Lower lobe of right lung (tissue), 2 donors: Measurements from ENCODE around the gene DAPK2. TPM values are rescaled to one million over a fixed set of nuclear protein-coding genes. Genes with fewer than 3 reads are reported as not detected.
"Not testable (repeated sequence)": the region's sequence is repeated elsewhere in the genome, so short reads cannot be mapped to it uniquely, and the experiment has no call there.

Experiments
- ATAC-seq, 2 donors: fragments of 200-7000 bp; cut with Tn5 transposase; one replicate each; pipeline ENCODE4 v1.9.1; 2020 to 2022; ENCODE audit warnings: mild to moderate bottlenecking in 2 of 2, moderate library complexity in 2 of 2
- DNase-seq: peaks from one replicate; pipeline ENCODE4 v3.0.0-alpha.2; 2020
- H3K27ac ChIP-seq: fragments of 200-600 bp; one replicate; pipeline ENCODE4 v1.8.0; 2022
- H3K27me3 ChIP-seq: fragments of 200-600 bp; one replicate; pipeline ENCODE4 v1.8.0; 2022; ENCODE audit warnings: low read depth
- H3K36me3 ChIP-seq: fragments of 200-600 bp; one replicate; pipeline ENCODE4 v1.8.0; 2022; ENCODE audit warnings: mild to moderate bottlenecking
- H3K4me1 ChIP-seq: fragments of 200-600 bp; one replicate; pipeline ENCODE4 v1.8.0; 2022
- H3K4me3 ChIP-seq: fragments of 200-600 bp; one replicate; pipeline ENCODE4 v1.8.0; 2022; ENCODE audit warnings: mild to moderate bottlenecking
- H3K9me3 ChIP-seq: fragments of 200-600 bp; one replicate; pipeline ENCODE4 v1.8.0; 2022
- CTCF ChIP-seq: fragments of 200-600 bp; IDR thresholded peaks from one replicate; pipeline ENCODE4 v1.8.0; 2022; ENCODE audit warnings: antibody characterized with exemption, mild to moderate bottlenecking
- intact Hi-C: fragments of 100-400 bp; cut with DNase I; formaldehyde crosslinking; loops from one replicate; pipeline ENCODE4 v1.11.0; 2022
- total RNA-seq: library from RNA; stranded (reverse); fragmentation: NEBNext Ultra II Directional; extraction: Animal tissue kit (Norgen Biotek cat#: 25700); gene quantifications from one replicate; pipeline ENCODE4 v1.2.1, GENCODE V29; 2021
- donor health status: DM: no; HTN: yes; CAD: no; lungs with severe emphysema.

Gene DAPK2
- total RNA-seq, 1 donor from 2014 or later: 56.8 TPM

GRCh38 chr15:64066451-64066850, 20.2 kb upstream of the DAPK2 start:
- DNase-seq (no peak), ATAC-seq (no peak)
- Histone ChIP-seq H3K4me1 (peaks cover 34% of the 10 kb centered on the region), H3K27ac (no peak overlapping the region), H3K36me3 (peaks cover 1% of the 10 kb centered on the region), H3K27me3 (no peaks in the 10 kb centered on the region), H3K9me3 (no peaks in the 10 kb centered on the region), H3K4me3 (no peak overlapping the region)
- intact Hi-C loops: no loop called here
- TF ChIP-seq CTCF: no peak

DNA sequence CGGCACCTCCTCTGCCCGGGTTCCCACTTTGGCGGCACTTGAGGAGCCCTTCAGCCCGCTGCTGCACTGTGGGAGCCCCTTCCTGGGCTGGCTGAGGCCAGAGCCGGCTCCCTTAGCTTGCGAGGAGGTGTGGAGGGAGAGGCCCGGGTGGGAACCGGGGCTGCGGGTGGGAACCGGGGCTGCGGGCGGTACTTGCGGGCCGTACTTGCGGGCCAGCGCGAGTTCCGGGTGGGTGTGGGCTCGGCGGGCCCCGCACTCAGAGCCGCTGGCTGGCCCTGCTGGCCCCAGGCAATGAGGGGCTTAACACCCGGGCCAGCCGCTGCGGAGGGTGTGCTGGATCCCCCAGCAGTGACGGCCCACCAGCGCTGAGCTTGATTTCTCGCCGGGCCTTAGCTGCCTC, 14.4 kb upstream of the DAPK2 start:
- Histone ChIP-seq H3K27ac (no peak overlapping the region), H3K4me1 (no peaks in the 10 kb centered on the region), H3K4me3 (no peak overlapping the region), H3K36me3 (no peaks in the 10 kb centered on the region), H3K27me3 (no peaks in the 10 kb centered on the region), H3K9me3 (no peaks in the 10 kb centered on the region)
- ATAC-seq: no peak
- no peak for TF ChIP-seq CTCF
- DNase-seq: no peak
- intact Hi-C loops: no loop called here

DNA sequence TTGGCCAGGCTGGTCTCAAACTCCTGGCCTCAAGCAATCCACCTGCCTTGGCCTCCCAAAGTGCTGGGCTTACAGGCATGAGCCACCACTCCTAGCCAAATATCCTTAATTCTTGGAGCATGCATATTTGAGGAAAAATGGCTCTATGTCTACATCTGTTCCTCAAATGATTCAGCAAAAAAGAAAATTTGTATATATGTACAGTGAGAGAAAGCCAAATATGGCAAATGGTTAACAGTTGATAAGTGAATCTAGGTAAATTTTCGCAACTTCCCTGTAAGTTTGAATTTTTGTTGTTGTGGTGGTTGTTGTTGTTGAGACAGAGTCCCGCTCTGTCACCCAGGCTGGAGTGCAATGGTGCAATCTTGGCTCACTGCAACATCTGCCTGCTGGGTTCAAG, 12.8 kb upstream of the DAPK2 start:
- DNase-seq, H3K36me3 ChIP-seq, H3K9me3 ChIP-seq, H3K4me3 ChIP-seq, H3K27me3 ChIP-seq, H3K4me1 ChIP-seq, ATAC-seq, intact Hi-C loops, H3K27ac ChIP-seq: not testable (repeated sequence)

DNA sequence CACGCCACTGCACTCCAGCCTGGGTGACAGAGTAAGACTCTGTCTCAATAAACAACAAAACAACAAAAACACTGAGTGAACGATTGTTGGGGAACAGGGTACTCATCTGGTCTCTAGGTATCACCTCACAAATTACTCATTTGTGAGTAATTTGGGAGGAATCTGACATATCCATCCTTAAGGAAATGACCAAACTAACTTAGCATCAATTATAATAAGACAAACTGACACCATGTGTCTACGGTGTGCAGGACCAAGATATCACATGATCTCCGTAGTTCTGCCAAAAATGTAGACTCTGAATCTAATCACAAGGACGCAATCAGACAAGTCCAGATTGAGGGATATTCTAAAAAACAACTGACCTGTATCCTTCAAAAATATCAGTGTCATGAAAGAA, 12.0 kb upstream of the DAPK2 start:
- no peak for TF ChIP-seq CTCF
- Histone ChIP-seq H3K27ac (no peak overlapping the region), H3K4me3 (no peak overlapping the region), H3K36me3 (no peaks in the 10 kb centered on the region), H3K4me1 (no peaks in the 10 kb centered on the region), H3K9me3 (no peaks in the 10 kb centered on the region), H3K27me3 (no peaks in the 10 kb centered on the region)
- DNase-seq: no peak
- no peak for ATAC-seq
- intact Hi-C loops: no loop called here

- H3K4me1 ChIP-seq: peaks cover 11% of the 10 kb centered on the region
- H3K9me3 ChIP-seq, H3K4me3 ChIP-seq, H3K36me3 ChIP-seq, ATAC-seq, intact Hi-C loops, DNase-seq, H3K27me3 ChIP-seq, H3K27ac ChIP-seq: not testable (repeated sequence)
These were observed 7.4 kb upstream of the DAPK2 start for GRCh38 chr15:64053674-64054073.

- Histone ChIP-seq H3K36me3 (no peaks in the 10 kb centered on the region), H3K27me3 (no peaks in the 10 kb centered on the region), H3K27ac (no peak overlapping the region), H3K9me3 (no peaks in the 10 kb centered on the region), H3K4me3 (no peak overlapping the region), H3K4me1 (peaks cover 16% of the 10 kb centered on the region)
- TF ChIP-seq CTCF: no peak
- no peak for ATAC-seq
- intact Hi-C loops: no loop called here
- DNase-seq: no peak
These were observed 6.7 kb upstream of the DAPK2 start for GRCh38 chr15:64052925-64053491.
